GM12872 (cell line): Measurements from ENCODE around the gene C1orf21.

Experiments used
- CTCF ChIP-seq: IDR thresholded peaks from 3 replicates; pipeline ENCODE4 v1.5.1; 2011; ENCODE audit warnings: low read depth, mild to moderate bottlenecking, low read length, moderate library complexity; ENCODE audit not compliant: insufficient read depth

Gene C1orf21

GRCh38 chr1:184608581-184608980 lies 221.8 kb downstream of the C1orf21 start:
- TF ChIP-seq CTCF: no peak

- TF ChIP-seq CTCF: no peak
Measured at GRCh38 chr1:184608990-184609389, 222.2 kb downstream of the C1orf21 start.

GRCh38 chr1:184610876-184611595 lies 224.2 kb downstream of the C1orf21 start:
- TF ChIP-seq CTCF: no peak

GRCh38 chr1:184614667-184615066 lies 227.8 kb downstream of the C1orf21 start:
- no peak for TF ChIP-seq CTCF

GRCh38 chr1:184615301-184615700 lies 228.5 kb downstream of the C1orf21 start:
- TF ChIP-seq CTCF: no peak

- TF ChIP-seq CTCF: no peak
Measured at GRCh38 chr1:184616504-184616903, 229.7 kb downstream of the C1orf21 start.

GRCh38 chr1:184617433-184618029 lies 230.7 kb downstream of the C1orf21 start:
- TF ChIP-seq CTCF: no peak
